Measurements from ENCODE around the gene WAS.
"Not testable (repeated sequence)": the region's sequence is repeated elsewhere in the genome, so short reads cannot be mapped to it uniquely, and the experiment has no call there.

Gene WAS

GRCh38 chrX:48685416-48685815 lies 1.8 kb downstream of the WAS start:
- Histone ChIP-seq H3K9me3 (ENCODE audit: insufficient read depth, low read depth, low read length) (no peaks in the 10 kb centered on the region), H3K9me2 (replicated peaks; ENCODE audit: low read depth, low read length) (no peaks in the 10 kb centered on the region), H3K4me3 (ENCODE audit: low read length, poor library complexity, severe bottlenecking) (peak overlapping the region; percentile 6), H2AFZ (ENCODE audit: low read length) (no peak overlapping the region), H3K79me2 (ENCODE audit: insufficient read depth, low read length) (peaks cover 31% of the 10 kb centered on the region), H3K36me3 (ENCODE audit: insufficient read depth, low read length) (no peaks in the 10 kb centered on the region), H3K4me2 (ENCODE audit: low read depth, low read length, poor library complexity, severe bottlenecking) (peak overlapping the region; percentile 83), H3K4me1 (ENCODE audit: insufficient read depth, low read length, poor library complexity, severe bottlenecking) (peaks cover 15% of the 10 kb centered on the region), H4K20me1 (ENCODE audit: insufficient read depth, low read length, poor library complexity, severe bottlenecking) (no peaks in the 10 kb centered on the region), H3K9ac (ENCODE audit: low read depth, low read length, poor library complexity, severe bottlenecking) (no peak overlapping the region), H3K27me3 (ENCODE audit: insufficient read depth, low read length, poor library complexity, severe bottlenecking) (no peaks in the 10 kb centered on the region), H3F3A (ENCODE audit: low read depth) (no peaks in the 10 kb centered on the region)
- no peak for TF ChIP-seq EZH2phosphoT487 (IDR thresholded peaks at IDR 0.05; ENCODE audit: borderline replicate concordance)
- no peak for TF ChIP-seq CTCF (conservative IDR thresholded peaks at IDR 0.05; ENCODE audit: low read length)

- no peaks in the 10 kb centered on the region for H3K9me3 ChIP-seq (ENCODE audit: insufficient read depth, low read depth, low read length)
- no peaks in the 10 kb centered on the region for H4K20me1 ChIP-seq (ENCODE audit: insufficient read depth, low read length, poor library complexity, severe bottlenecking)
- H3K9me2 ChIP-seq (replicated peaks; ENCODE audit: low read depth, low read length): no peaks in the 10 kb centered on the region
- H2AFZ ChIP-seq (ENCODE audit: low read length): no peak overlapping the region
- H3K9ac ChIP-seq (ENCODE audit: low read depth, low read length, poor library complexity, severe bottlenecking): no peak overlapping the region
- peaks cover 30% of the 10 kb centered on the region for H3K79me2 ChIP-seq (ENCODE audit: insufficient read depth, low read length)
- H3F3A ChIP-seq (ENCODE audit: low read depth): no peaks in the 10 kb centered on the region
- no peaks in the 10 kb centered on the region for H3K27me3 ChIP-seq (ENCODE audit: insufficient read depth, low read length, poor library complexity, severe bottlenecking)
- TF ChIP-seq EZH2phosphoT487 (IDR thresholded peaks at IDR 0.05; ENCODE audit: borderline replicate concordance): no peak
- TF ChIP-seq CTCF (conservative IDR thresholded peaks at IDR 0.05; ENCODE audit: low read length): no peak
- H3K4me1 ChIP-seq (ENCODE audit: insufficient read depth, low read length, poor library complexity, severe bottlenecking): peaks cover 15% of the 10 kb centered on the region
- no peak overlapping the region for H3K4me2 ChIP-seq (ENCODE audit: low read depth, low read length, poor library complexity, severe bottlenecking)
- no peak overlapping the region for H3K4me3 ChIP-seq (ENCODE audit: low read length, poor library complexity, severe bottlenecking)
- no peaks in the 10 kb centered on the region for H3K36me3 ChIP-seq (ENCODE audit: insufficient read depth, low read length)
These were observed 5.0 kb downstream of the WAS start for GRCh38 chrX:48688531-48689150.

- TF ChIP-seq CTCF (conservative IDR thresholded peaks at IDR 0.05; ENCODE audit: low read length): no peak
- no peak for TF ChIP-seq EZH2phosphoT487 (IDR thresholded peaks at IDR 0.05; ENCODE audit: borderline replicate concordance)
- Histone ChIP-seq H3F3A (ENCODE audit: low read depth) (no peaks in the 10 kb centered on the region), H3K36me3 (ENCODE audit: insufficient read depth, low read length) (no peaks in the 10 kb centered on the region), H3K9ac (ENCODE audit: low read depth, low read length, poor library complexity, severe bottlenecking) (no peak overlapping the region), H3K27me3 (ENCODE audit: insufficient read depth, low read length, poor library complexity, severe bottlenecking) (no peaks in the 10 kb centered on the region), H3K4me1 (ENCODE audit: insufficient read depth, low read length, poor library complexity, severe bottlenecking) (peaks cover 15% of the 10 kb centered on the region), H3K9me2 (replicated peaks; ENCODE audit: low read depth, low read length) (no peaks in the 10 kb centered on the region), H2AFZ (ENCODE audit: low read length) (no peak overlapping the region), H3K79me2 (ENCODE audit: insufficient read depth, low read length) (peaks cover 22% of the 10 kb centered on the region), H3K4me3 (ENCODE audit: low read length, poor library complexity, severe bottlenecking) (no peak overlapping the region), H3K9me3 (ENCODE audit: insufficient read depth, low read depth, low read length) (no peaks in the 10 kb centered on the region), H4K20me1 (ENCODE audit: insufficient read depth, low read length, poor library complexity, severe bottlenecking) (no peaks in the 10 kb centered on the region), H3K4me2 (ENCODE audit: low read depth, low read length, poor library complexity, severe bottlenecking) (no peak overlapping the region)
These were observed 5.8 kb downstream of the WAS start for GRCh38 chrX:48689208-48689920.

GRCh38 chrX:48691746-48692145 lies 8.1 kb downstream of the WAS start:
- not testable (repeated sequence) for H4K20me1 ChIP-seq (ENCODE audit: insufficient read depth, low read length, poor library complexity, severe bottlenecking); H3K4me3 ChIP-seq (ENCODE audit: low read length, poor library complexity, severe bottlenecking); H2AFZ ChIP-seq (ENCODE audit: low read length); H3K79me2 ChIP-seq (ENCODE audit: insufficient read depth, low read length); H3K36me3 ChIP-seq (ENCODE audit: insufficient read depth, low read length); H3K4me2 ChIP-seq (ENCODE audit: low read depth, low read length, poor library complexity, severe bottlenecking); H3K9me2 ChIP-seq (replicated peaks; ENCODE audit: low read depth, low read length); H3F3A ChIP-seq (ENCODE audit: low read depth); H3K4me1 ChIP-seq (ENCODE audit: insufficient read depth, low read length, poor library complexity, severe bottlenecking); H3K27me3 ChIP-seq (ENCODE audit: insufficient read depth, low read length, poor library complexity, severe bottlenecking); H3K9me3 ChIP-seq (ENCODE audit: insufficient read depth, low read depth, low read length); H3K9ac ChIP-seq (ENCODE audit: low read depth, low read length, poor library complexity, severe bottlenecking)
